Measurements from ENCODE around the gene SNIP1.
"Not testable (repeated sequence)": the region's sequence is repeated elsewhere in the genome, so short reads cannot be mapped to it uniquely, and the experiment has no call there.

The SNIP1 gene

GRCh38 chr1:37506740-37507139 lies 47.4 kb downstream of the SNIP1 start:
- DNase-seq, result no peak

GRCh38 chr1:37502791-37503190 lies 51.3 kb downstream of the SNIP1 start:
- not testable (repeated sequence) for DNase-seq

- DNase-seq, result no peak
These were observed 52.0 kb downstream of the SNIP1 start for GRCh38 chr1:37502104-37502503.

- DNase-seq, result no peak
These were observed 52.4 kb downstream of the SNIP1 start for GRCh38 chr1:37501661-37502060.

- no peak for DNase-seq
These were observed 55.0 kb downstream of the SNIP1 start for GRCh38 chr1:37498872-37499617.

GRCh38 chr1:37497832-37498231 lies 56.3 kb downstream of the SNIP1 start:
- no peak for DNase-seq

- DNase-seq, result no peak
These were observed 58.2 kb downstream of the SNIP1 start for GRCh38 chr1:37495875-37496274.

GRCh38 chr1:37493336-37494098 lies 60.6 kb downstream of the SNIP1 start:
- DNase-seq, result no peak

GRCh38 chr1:37487619-37487984 lies 66.5 kb downstream of the SNIP1 start:
- DNase-seq, result no peak

GRCh38 chr1:37486680-37487618 lies 67.1 kb downstream of the SNIP1 start:
- peak; percentile 69 for DNase-seq

GRCh38 chr1:37485902-37486679 lies 68.0 kb downstream of the SNIP1 start:
- DNase-seq, result no peak

Data from stimulated activated CD4-positive, alpha-beta T cell treated with anti-CD3 and anti-CD28 coated beads, Interleukin-1b, Interleukin-23, amount 100 ng/mL, for 48 hours (primary cell).